ENCODE results near the gene USP53. TPM values are rescaled to one million over a fixed set of nuclear protein-coding genes. Genes with fewer than 3 reads are reported as not detected.

USP53 gene
- total and polyA plus RNA-seq, 4 donors = 24.9 to 114 (median 73.8) TPM

DNA sequence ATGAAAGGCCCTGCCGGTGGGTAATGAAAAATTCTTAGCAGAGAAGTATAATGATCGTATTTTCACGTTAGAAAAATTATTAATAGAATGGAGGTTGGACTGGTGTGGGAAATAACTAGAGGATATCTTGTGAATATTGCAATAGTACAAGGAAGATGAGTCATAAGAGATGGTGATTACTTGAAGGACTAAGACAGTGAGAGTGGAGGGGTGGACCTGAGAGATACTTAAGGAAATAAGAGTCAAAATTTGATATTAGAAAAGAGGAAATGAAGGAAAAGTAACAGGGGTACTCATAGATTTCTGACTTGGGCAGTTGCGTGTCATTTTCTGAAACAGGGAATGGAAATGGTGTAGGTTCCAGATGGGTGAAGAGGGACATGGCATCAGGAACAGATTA lies 1.7 kb upstream of the USP53 start:
- DNase-seq (no peak), ATAC-seq (ENCODE audit: low FRiP score) (no peak)
- H3K27me3 ChIP-seq (ENCODE audit: control insufficient read depth in 1 of 2, insufficient read depth in 2 of 2, low read length in 1 of 2) = no peaks in the 10 kb centered on the region
- H3K36me3 ChIP-seq (ENCODE audit: control insufficient read depth in 1 of 2, insufficient read depth in 2 of 2, low read length in 1 of 2) = no peaks in the 10 kb centered on the region
- no peaks in the 10 kb centered on the region for H3K4me1 ChIP-seq (ENCODE audit: control insufficient read depth in 1 of 2, insufficient read depth in 2 of 2, low read length in 2 of 2)
- no peaks in the 10 kb centered on the region for H3K9me3 ChIP-seq (ENCODE audit: control insufficient read depth, low read length)
- WGBS, 2 donors = 85 to 89% methylated on average over 4 of the region's 4 CpGs
- H3K27ac ChIP-seq (ENCODE audit: low read depth in 1 of 2, low read length in 2 of 2) = no peak overlapping the region
- H3K4me3 ChIP-seq (ENCODE audit: low read length in 2 of 2) = no peak overlapping the region
- intact Hi-C loops (cut with DNase I) = loop anchor here (5.0 to 10.0 kb wide), 6 partner anchors 58 to 228 kb away; no protein-coding TSS in a partner anchor

DNA sequence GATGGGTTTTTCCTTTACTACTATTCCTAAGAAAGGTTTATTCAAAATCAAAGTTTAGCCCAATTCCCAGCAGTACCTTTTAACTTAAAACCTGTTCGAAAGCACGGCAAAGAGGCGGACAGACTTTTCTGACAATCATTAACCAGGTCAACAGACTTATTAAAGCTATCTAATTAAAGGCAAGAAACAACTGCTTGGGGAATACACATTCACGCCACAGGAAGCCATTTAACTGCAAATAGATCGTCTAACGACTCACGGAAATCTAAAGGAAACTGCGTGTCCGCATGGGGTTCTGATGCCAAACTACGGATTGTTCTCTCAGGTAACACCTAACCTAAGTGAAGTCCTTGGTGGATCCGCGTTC lies 663 bp upstream of the USP53 start:
- H3K4me3 ChIP-seq (ENCODE audit: low read length in 2 of 2) = peak overlapping the region; percentile 80 to 93
- no peaks in the 10 kb centered on the region for H3K4me1 ChIP-seq (ENCODE audit: control insufficient read depth in 1 of 2, insufficient read depth in 2 of 2, low read length in 2 of 2)
- H3K27me3 ChIP-seq (ENCODE audit: control insufficient read depth in 1 of 2, insufficient read depth in 2 of 2, low read length in 1 of 2) = no peaks in the 10 kb centered on the region
- H3K27ac ChIP-seq (ENCODE audit: low read depth in 1 of 2, low read length in 2 of 2) = peak overlapping the region; percentile 69 to 89
- no peaks in the 10 kb centered on the region for H3K36me3 ChIP-seq (ENCODE audit: control insufficient read depth in 1 of 2, insufficient read depth in 2 of 2, low read length in 1 of 2)
- ATAC-seq (ENCODE audit: low FRiP score) (no peak), DNase-seq (no peak)
- 1% methylated on average over 12 of the region's 12 CpGs for WGBS, 2 donors
- no peaks in the 10 kb centered on the region for H3K9me3 ChIP-seq (ENCODE audit: control insufficient read depth, low read length)
- intact Hi-C loops (cut with DNase I) = loop anchor here (2.0 to 10.0 kb wide), 7 partner anchors 60 to 230 kb away; no protein-coding TSS in a partner anchor

GRCh38 chr4:119212964-119213606 lies 572 bp downstream of the USP53 start:
- Histone ChIP-seq H3K27ac (ENCODE audit: low read depth in 1 of 2, low read length in 2 of 2) (peak overlapping the region; percentile 62 to 93), H3K4me1 (ENCODE audit: control insufficient read depth in 1 of 2, insufficient read depth in 2 of 2, low read length in 2 of 2) (peaks cover 0 to 4% of the 10 kb centered on the region in 2 donors), H3K36me3 (ENCODE audit: control insufficient read depth in 1 of 2, insufficient read depth in 2 of 2, low read length in 1 of 2) (no peaks in the 10 kb centered on the region), H3K27me3 (ENCODE audit: control insufficient read depth in 1 of 2, insufficient read depth in 2 of 2, low read length in 1 of 2) (no peaks in the 10 kb centered on the region), H3K4me3 (ENCODE audit: low read length in 2 of 2) (peak overlapping the region; percentile 3 to 80), H3K9me3 (ENCODE audit: control insufficient read depth, low read length) (no peaks in the 10 kb centered on the region)
- 0% methylated on average over 24 of the region's 24 CpGs for WGBS, 2 donors
- DNase-seq (peak; percentile 94 to 96), ATAC-seq (ENCODE audit: low FRiP score) (peak; percentile 94)
- intact Hi-C loops (cut with DNase I) = loop anchor here (2.0 to 10.0 kb wide), 7 partner anchors 61 to 231 kb away; no protein-coding TSS in a partner anchor

DNA sequence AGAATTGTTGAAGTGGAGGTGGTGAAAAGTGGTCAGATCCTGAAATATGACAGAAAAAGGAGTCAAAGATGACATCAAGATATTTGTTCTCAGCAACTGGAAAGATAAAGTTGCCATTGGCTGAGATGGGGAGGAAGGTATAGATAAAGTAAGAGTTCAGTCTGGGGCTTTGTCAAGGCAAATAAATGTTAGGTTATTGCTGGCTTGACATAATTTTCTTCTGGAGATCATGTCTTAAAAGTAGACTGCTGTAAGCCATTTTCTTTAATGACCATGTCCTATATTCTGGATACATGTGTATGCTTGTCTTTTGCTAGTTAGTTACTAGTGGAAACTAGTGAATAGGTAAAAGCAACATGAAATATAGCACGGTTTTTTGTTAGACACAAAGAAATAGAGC lies 5.6 kb downstream of the USP53 start:
- H3K27me3 ChIP-seq (ENCODE audit: control insufficient read depth in 1 of 2, insufficient read depth in 2 of 2, low read length in 1 of 2) = no peaks in the 10 kb centered on the region
- H3K4me1 ChIP-seq (ENCODE audit: control insufficient read depth in 1 of 2, insufficient read depth in 2 of 2, low read length in 2 of 2) = peaks cover 3 to 9% of the 10 kb centered on the region in 2 donors
- no peaks in the 10 kb centered on the region for H3K9me3 ChIP-seq (ENCODE audit: control insufficient read depth, low read length)
- intact Hi-C loops (cut with DNase I) = loop anchor here in 1 of 2 donors (10.0 kb wide), 1 partner anchor 233 kb away; no protein-coding TSS in a partner anchor
- H3K27ac ChIP-seq (ENCODE audit: low read depth in 1 of 2, low read length in 2 of 2) = no peak overlapping the region
- DNase-seq (no peak), ATAC-seq (ENCODE audit: low FRiP score) (no peak)
- H3K4me3 ChIP-seq (ENCODE audit: low read length in 2 of 2) = peak overlapping the region in 1 of 2 donors; percentile 10
- H3K36me3 ChIP-seq (ENCODE audit: control insufficient read depth in 1 of 2, insufficient read depth in 2 of 2, low read length in 1 of 2) = peaks cover 0 to 3% of the 10 kb centered on the region in 2 donors
- 86 to 89% methylated on average over 1 of the region's 1 CpG for WGBS, 2 donors

- intact Hi-C loops (cut with DNase I) = no loop called here
- no peak overlapping the region for H3K27ac ChIP-seq (ENCODE audit: low read depth in 1 of 2, low read length in 2 of 2)
- H3K36me3 ChIP-seq (ENCODE audit: control insufficient read depth in 1 of 2, insufficient read depth in 2 of 2, low read length in 1 of 2) = peaks cover 0 to 3% of the 10 kb centered on the region in 2 donors
- ATAC-seq (ENCODE audit: low FRiP score) (no peak), DNase-seq (no peak)
- H3K9me3 ChIP-seq (ENCODE audit: control insufficient read depth, low read length) = no peaks in the 10 kb centered on the region
- 80 to 90% methylated on average over 4 of the region's 4 CpGs for WGBS, 2 donors
- H3K4me1 ChIP-seq (ENCODE audit: control insufficient read depth in 1 of 2, insufficient read depth in 2 of 2, low read length in 2 of 2) = peaks cover 3 to 9% of the 10 kb centered on the region in 2 donors
- no peaks in the 10 kb centered on the region for H3K27me3 ChIP-seq (ENCODE audit: control insufficient read depth in 1 of 2, insufficient read depth in 2 of 2, low read length in 1 of 2)
- no peak overlapping the region for H3K4me3 ChIP-seq (ENCODE audit: low read length in 2 of 2)
These were observed 8.9 kb downstream of the USP53 start for GRCh38 chr4:119221412-119221811.

GRCh38 chr4:119227690-119228089 lies 15.2 kb downstream of the USP53 start:
- Histone ChIP-seq H3K4me1 (ENCODE audit: control insufficient read depth in 1 of 2, insufficient read depth in 2 of 2, low read length in 2 of 2) (peaks cover 0 to 5% of the 10 kb centered on the region in 2 donors), H3K36me3 (ENCODE audit: control insufficient read depth in 1 of 2, insufficient read depth in 2 of 2, low read length in 1 of 2) (peaks cover 0 to 5% of the 10 kb centered on the region in 2 donors), H3K9me3 (ENCODE audit: control insufficient read depth, low read length) (no peaks in the 10 kb centered on the region), H3K27me3 (ENCODE audit: control insufficient read depth in 1 of 2, insufficient read depth in 2 of 2, low read length in 1 of 2) (no peaks in the 10 kb centered on the region), H3K27ac (ENCODE audit: low read depth in 1 of 2, low read length in 2 of 2) (no peak overlapping the region), H3K4me3 (ENCODE audit: low read length in 2 of 2) (no peak overlapping the region)
- DNase-seq (no peak), ATAC-seq (ENCODE audit: low FRiP score) (no peak)
- intact Hi-C loops (cut with DNase I) = no loop called here

DNA sequence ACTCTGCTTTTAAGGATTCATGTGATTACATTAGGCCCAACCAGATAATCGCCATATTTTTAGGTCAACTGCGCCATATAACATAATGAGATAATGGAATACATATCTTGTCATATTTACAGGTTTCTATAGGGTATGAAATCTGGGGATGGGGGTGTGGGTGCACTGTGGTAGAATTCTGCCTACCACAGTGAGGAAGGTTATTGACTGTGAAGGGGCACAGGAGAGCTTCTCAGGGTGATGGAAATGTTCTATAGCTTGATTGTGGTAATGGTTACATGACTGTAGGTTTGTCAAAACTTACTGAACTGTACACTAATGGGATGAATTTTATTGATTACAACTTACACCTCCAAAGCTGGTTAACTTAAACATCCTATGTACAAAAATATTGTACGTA lies 15.9 kb downstream of the USP53 start:
- 91 to 93% methylated on average over 3 of the region's 3 CpGs for WGBS, 2 donors
- ATAC-seq (ENCODE audit: low FRiP score) (no peak), DNase-seq (no peak)
- Histone ChIP-seq H3K27ac (ENCODE audit: low read depth in 1 of 2, low read length in 2 of 2) (no peak overlapping the region), H3K9me3 (ENCODE audit: control insufficient read depth, low read length) (no peaks in the 10 kb centered on the region), H3K27me3 (ENCODE audit: control insufficient read depth in 1 of 2, insufficient read depth in 2 of 2, low read length in 1 of 2) (no peaks in the 10 kb centered on the region), H3K36me3 (ENCODE audit: control insufficient read depth in 1 of 2, insufficient read depth in 2 of 2, low read length in 1 of 2) (peaks cover 0 to 5% of the 10 kb centered on the region in 2 donors), H3K4me1 (ENCODE audit: control insufficient read depth in 1 of 2, insufficient read depth in 2 of 2, low read length in 2 of 2) (peaks cover 0 to 5% of the 10 kb centered on the region in 2 donors), H3K4me3 (ENCODE audit: low read length in 2 of 2) (no peak overlapping the region)
- intact Hi-C loops (cut with DNase I) = no loop called here

- Histone ChIP-seq H3K27ac (ENCODE audit: low read depth in 1 of 2, low read length in 2 of 2) (no peak overlapping the region), H3K4me3 (ENCODE audit: low read length in 2 of 2) (no peak overlapping the region), H3K9me3 (ENCODE audit: control insufficient read depth, low read length) (no peaks in the 10 kb centered on the region), H3K36me3 (ENCODE audit: control insufficient read depth in 1 of 2, insufficient read depth in 2 of 2, low read length in 1 of 2) (peaks cover 0 to 7% of the 10 kb centered on the region in 2 donors), H3K4me1 (ENCODE audit: control insufficient read depth in 1 of 2, insufficient read depth in 2 of 2, low read length in 2 of 2) (peaks cover 5 to 7% of the 10 kb centered on the region in 2 donors), H3K27me3 (ENCODE audit: control insufficient read depth in 1 of 2, insufficient read depth in 2 of 2, low read length in 1 of 2) (no peaks in the 10 kb centered on the region)
- intact Hi-C loops (cut with DNase I) = no loop called here
- DNase-seq (no peak), ATAC-seq (ENCODE audit: low FRiP score) (no peak)
- WGBS, 2 donors = 90 to 93% methylated on average over 4 of the region's 4 CpGs
These were observed 17.6 kb downstream of the USP53 start for GRCh38 chr4:119229908-119230687.
